Upper lobe of left lung (tissue), 6 donors: Measurements from ENCODE around the gene PYDC1. TPM values are rescaled to one million over a fixed set of nuclear protein-coding genes. Genes with fewer than 3 reads are reported as not detected.

Source experiments
- ATAC-seq, 2 donors: fragments of 200-7000 bp; cut with Tn5 transposase; one replicate each; pipeline ENCODE4 v1.9.1; 2022; ENCODE audit warnings: mild to moderate bottlenecking in 2 of 2, moderate library complexity in 2 of 2; ENCODE audit not compliant: low FRiP score in 2 of 2
- DNase-seq, 2 donors: peaks; one replicate each; pipeline ENCODE4 v3.0.0-alpha.2; 2019 to 2020
- H3K27ac ChIP-seq, 4 donors: fragments of 200-600 bp; sonication (generic); one replicate each; pipeline ENCODE4 v1.5.1; 2016 to 2019
- H3K27me3 ChIP-seq, 4 donors: fragments of 200-600 bp; sonication (generic); one replicate each; pipeline ENCODE4 v1.5.1; 2017 to 2019
- H3K36me3 ChIP-seq, 4 donors: fragments of 200-600 bp; sonication (generic); one replicate each; pipeline ENCODE4 v1.5.1; 2016 to 2019
- H3K4me1 ChIP-seq, 4 donors: fragments of 200-600 bp; sonication (generic); one replicate each; pipeline ENCODE4 v1.5.1; 2018 to 2019
- H3K4me3 ChIP-seq, 4 donors: fragments of 200-600 bp; sonication (generic); one replicate each; pipeline ENCODE4 v1.5.1; 2017 to 2019; ENCODE audit warnings: mild to moderate bottlenecking in 2 of 4, moderate library complexity in 1 of 4
- H3K9me3 ChIP-seq, 4 donors: fragments of 200-600 bp; sonication (generic); one replicate each; pipeline ENCODE4 v1.5.1; 2018 to 2019
- CTCF ChIP-seq, 6 experiments: fragments of 450-650 bp in 4 of 6; fragments of 200-600 bp in 2 of 6; sonication (generic) in 2 of 6; IDR thresholded peaks; one replicate each; pipeline ENCODE4 v1.5.1; 2016 to 2019; ENCODE audit warnings: antibody characterized with exemption in 6 of 6
- EP300 ChIP-seq, 4 donors: sonication (generic); formaldehyde crosslinking; IDR thresholded peaks; one replicate each; pipeline ENCODE4 v1.5.1; 2017; ENCODE audit warnings: antibody characterized with exemption in 4 of 4, control low read depth in 2 of 4
- POLR2A ChIP-seq, 4 donors: fragments of 450-650 bp; IDR thresholded peaks; one replicate each; pipeline ENCODE4 v1.5.1; 2016 to 2017; ENCODE audit warnings: antibody characterized with exemption in 4 of 4, mild to moderate bottlenecking in 2 of 4
- POLR2AphosphoS5 ChIP-seq, 2 donors: sonication (generic); formaldehyde crosslinking; IDR thresholded peaks; one replicate each; pipeline ENCODE4 v1.5.1; 2017; ENCODE audit warnings: antibody characterized with exemption in 2 of 2
- WGBS, 2 donors: methylation state at CpG; one replicate each; pipeline ENCODE4 v1.1.5; 2017 to 2018; 5-methylcytosine and 5-hydroxymethylcytosine counted together
- total RNA-seq, 6 donors: library from RNA; depleted of rRNA in 4 of 6; stranded (reverse); fragments of >200 nt in 4 of 6; gene quantifications; one replicate each; pipeline versions ENCODE4 v1.1.0 to v1.2.1, GENCODE V29; 2016 to 2021
- donor health status: DM: no; HTN: no; CAD: no; lungs with moderate emphysema.
- donor health status: DM: no; HTN: yes; CAD: no; lungs with severe emphysema.

The PYDC1 gene
- total RNA-seq, 6 donors from 2014 or later, result not detected

- ATAC-seq, result no peak
- H3K36me3 ChIP-seq, result peaks cover 57 to 79% (median 67%) of the 10 kb centered on the region in 4 donors
- H3K9me3 ChIP-seq, result no peaks in the 10 kb centered on the region
- H3K27ac ChIP-seq, result no peak overlapping the region
- TF ChIP-seq CTCF (IDR thresholded peaks at IDR 0.05) (no peak), POLR2A (IDR thresholded peaks at IDR 0.05) (no peak), POLR2AphosphoS5 (IDR thresholded peaks at IDR 0.05) (no peak), EP300 (IDR thresholded peaks at IDR 0.05) (no peak)
- H3K27me3 ChIP-seq, result no peaks in the 10 kb centered on the region
- H3K4me3 ChIP-seq, result no peak overlapping the region
- peaks cover 29 to 51% (median 36%) of the 10 kb centered on the region in 4 donors for H3K4me1 ChIP-seq
- DNase-seq, result peak in 1 of 2 donors; percentile 77
- 92 to 96% methylated on average over 14 of the region's 14 CpGs for WGBS, 2 donors
These were observed 32.0 kb downstream of the PYDC1 start for GRCh38 chr16:31184888-31185287.

- Histone ChIP-seq H3K9me3 (no peaks in the 10 kb centered on the region), H3K27ac (no peak overlapping the region), H3K4me3 (no peak overlapping the region), H3K27me3 (no peaks in the 10 kb centered on the region), H3K4me1 (peaks cover 34 to 58% (median 39%) of the 10 kb centered on the region in 4 donors), H3K36me3 (peaks cover 45 to 67% (median 55%) of the 10 kb centered on the region in 4 donors)
- no peak for ATAC-seq
- no peak for TF ChIP-seq POLR2A (IDR thresholded peaks at IDR 0.05)
- TF ChIP-seq CTCF (IDR thresholded peaks at IDR 0.05), result no peak
- TF ChIP-seq EP300 (IDR thresholded peaks at IDR 0.05), result no peak
- TF ChIP-seq POLR2AphosphoS5 (IDR thresholded peaks at IDR 0.05), result no peak
- DNase-seq, result no peak
- WGBS, 2 donors, result 81 to 84% methylated on average over 10 of the region's 10 CpGs
These were observed 33.2 kb downstream of the PYDC1 start for GRCh38 chr16:31183432-31184428.

GRCh38 chr16:31182391-31182790, 34.5 kb downstream of the PYDC1 start:
- Histone ChIP-seq H3K27ac (peak overlapping the region in 2 of 4 donors; percentile 19 to 98), H3K36me3 (peaks cover 34 to 54% (median 44%) of the 10 kb centered on the region in 4 donors)

GRCh38 chr16:31181102-31181830, 35.7 kb downstream of the PYDC1 start:
- peaks cover 25 to 42% (median 32%) of the 10 kb centered on the region in 4 donors for H3K36me3 ChIP-seq
- H3K4me1 ChIP-seq, result peaks cover 44 to 67% (median 47%) of the 10 kb centered on the region in 4 donors
- TF ChIP-seq POLR2A (IDR thresholded peaks at IDR 0.05), result no peak
- no peak for TF ChIP-seq EP300 (IDR thresholded peaks at IDR 0.05)
- TF ChIP-seq POLR2AphosphoS5 (IDR thresholded peaks at IDR 0.05), result no peak
- no peak for TF ChIP-seq CTCF (IDR thresholded peaks at IDR 0.05)
- DNase-seq (peak in 1 of 2 donors; percentile 52), ATAC-seq (peak in 1 of 2 donors; percentile 18)
- H3K27me3 ChIP-seq, result no peaks in the 10 kb centered on the region
- H3K4me3 ChIP-seq, result peak overlapping the region; percentile 71 to 94 (median 82)
- H3K9me3 ChIP-seq, result no peaks in the 10 kb centered on the region
- H3K27ac ChIP-seq, result peak overlapping the region; percentile 96 to 98 (median 98)
- WGBS, 2 donors, result 3 to 4% methylated on average over 27 to 31 of the region's 31 CpGs

More at GRCh38 chr16:31182391-31182790, 34.5 kb downstream of the PYDC1 start:
- H3K27me3 ChIP-seq, result no peaks in the 10 kb centered on the region
- no peak for TF ChIP-seq CTCF (IDR thresholded peaks at IDR 0.05)
- TF ChIP-seq EP300 (IDR thresholded peaks at IDR 0.05), result no peak
- peaks cover 40 to 65% (median 42%) of the 10 kb centered on the region in 4 donors for H3K4me1 ChIP-seq
- DNase-seq, result no peak
- peak overlapping the region in 3 of 4 donors; percentile 71 to 94 (median 82) for H3K4me3 ChIP-seq
- no peaks in the 10 kb centered on the region for H3K9me3 ChIP-seq
- no peak for ATAC-seq
- 33 to 48% methylated on average over 7 of the region's 7 CpGs for WGBS, 2 donors
